Occipital lobe (tissue), 2 donors: Measurements from ENCODE around the gene C12orf76. TPM values are rescaled to one million over a fixed set of nuclear protein-coding genes. Genes with fewer than 3 reads are reported as not detected.
"Not testable (repeated sequence)": the region's sequence is repeated elsewhere in the genome, so short reads cannot be mapped to it uniquely, and the experiment has no call there.

Experiments
- DNase-seq: peaks from one replicate; lab custom pipeline; 2025; lab: John Stamatoyannopoulos, UW
- total RNA-seq: library from RNA; depleted of rRNA; stranded (reverse); fragments of >200 nt; gene quantifications from one replicate; pipeline ENCODE4 v1.2.3, GENCODE V29; 2014

C12orf76 gene
- total RNA-seq, 1 donor from 2014 or later: 84.5 TPM

DNA sequence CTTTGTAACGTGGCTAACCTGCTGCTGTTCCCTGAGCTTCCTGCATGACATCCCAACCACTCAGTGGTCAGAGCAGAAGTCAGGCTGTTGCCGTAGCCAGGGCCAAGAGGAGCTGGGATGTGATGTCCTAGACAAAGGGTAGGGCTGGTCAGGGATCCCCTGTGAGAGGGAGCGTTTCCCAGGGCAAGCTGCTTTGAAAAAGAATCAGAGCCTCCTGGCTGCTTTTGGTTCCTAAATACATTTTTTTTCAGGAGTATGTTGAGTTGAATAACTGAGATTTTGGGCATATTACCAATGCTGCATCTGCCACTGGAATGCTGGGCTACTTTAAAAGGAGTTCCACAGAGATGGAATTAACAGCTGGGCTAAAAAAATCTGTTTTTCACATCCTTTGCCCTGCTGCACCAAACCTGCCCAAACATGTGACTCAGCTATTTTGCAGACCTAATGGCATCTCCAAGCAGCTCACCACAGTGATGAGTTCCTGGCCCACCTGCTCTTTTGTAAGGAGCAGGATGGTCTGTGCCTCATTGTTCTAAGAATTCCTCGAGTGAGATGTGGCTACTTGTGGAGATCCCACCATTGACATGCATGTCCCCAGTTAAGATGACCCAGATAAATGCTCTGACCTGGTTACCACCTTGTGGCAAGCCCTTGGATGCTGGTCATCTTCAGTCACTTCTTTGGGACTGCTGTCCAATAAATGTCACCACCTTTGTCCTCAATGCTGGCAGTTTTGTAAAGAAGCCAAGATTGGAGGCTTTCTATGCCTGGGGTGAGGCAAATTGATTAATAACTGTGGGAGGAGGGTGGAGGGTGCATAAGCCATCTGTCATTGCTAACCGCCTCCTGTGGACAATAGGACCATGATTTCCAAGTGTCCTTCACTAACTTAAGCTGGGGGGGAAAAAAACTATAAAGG, 25.0 kb downstream of the C12orf76 start:
- no peak for DNase-seq

- DNase-seq: no peak
These were observed 27.4 kb downstream of the C12orf76 start for GRCh38 chr12:110020956-110021355.

DNA sequence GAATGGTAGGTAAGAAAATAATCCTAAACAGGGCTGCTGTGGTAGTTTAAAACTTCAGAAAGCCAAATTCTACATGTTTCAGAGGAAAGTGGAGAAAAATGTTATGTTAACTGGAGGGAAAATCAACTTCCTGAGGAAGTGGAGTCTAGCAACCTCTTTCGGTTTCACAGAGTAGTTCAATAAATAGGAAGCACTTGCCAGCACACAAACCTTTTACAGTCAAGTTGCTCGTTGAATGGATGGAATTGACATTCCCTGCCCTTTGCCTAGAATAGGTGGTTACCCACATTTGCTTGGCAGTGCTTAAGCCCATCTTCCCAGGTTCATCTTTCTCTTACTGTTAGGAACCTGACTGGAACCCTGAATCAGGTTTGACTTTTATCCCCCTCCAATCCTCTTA, 33.2 kb downstream of the C12orf76 start:
- DNase-seq: no peak

GRCh38 chr12:110012659-110013058, 35.7 kb downstream of the C12orf76 start:
- DNase-seq: no peak

- DNase-seq: no peak
These were observed 36.2 kb downstream of the C12orf76 start for GRCh38 chr12:110012137-110012536.

GRCh38 chr12:110010853-110011723, 37.2 kb downstream of the C12orf76 start:
- no peak for DNase-seq

GRCh38 chr12:110008681-110009398, 39.5 kb downstream of the C12orf76 start:
- not testable (repeated sequence) for DNase-seq

- DNase-seq: no peak
These were observed 40.4 kb downstream of the C12orf76 start for GRCh38 chr12:110007881-110008280.

DNA sequence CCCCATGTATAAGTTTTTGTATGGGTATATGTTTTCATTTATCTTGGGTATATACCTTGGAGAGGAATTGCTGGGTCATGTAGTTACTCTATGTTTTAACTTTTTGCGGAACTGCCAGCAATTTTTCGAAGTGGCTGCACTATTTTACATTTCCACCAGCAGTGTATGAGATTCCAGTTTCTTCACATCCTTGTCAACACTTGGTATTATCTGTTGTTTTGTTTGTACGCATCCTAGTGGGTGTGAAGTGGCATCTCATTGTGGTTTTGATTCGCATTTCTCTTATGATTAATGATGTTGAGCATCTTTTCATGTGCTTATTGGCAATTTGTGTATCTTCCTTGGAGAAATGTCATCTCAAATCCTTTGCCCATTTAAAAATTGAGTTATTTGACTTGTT, 42.2 kb downstream of the C12orf76 start:
- DNase-seq: no peak

GRCh38 chr12:110005319-110005973, 42.9 kb downstream of the C12orf76 start:
- no peak for DNase-seq

- DNase-seq: no peak
These were observed 43.7 kb downstream of the C12orf76 start for GRCh38 chr12:110004598-110004997.

- no peak for DNase-seq
These were observed 45.4 kb downstream of the C12orf76 start for GRCh38 chr12:110002676-110003515.

- no peak for DNase-seq
These were observed 46.7 kb downstream of the C12orf76 start for GRCh38 chr12:110001596-110001995.

- no peak for DNase-seq
These were observed 48.3 kb downstream of the C12orf76 start for GRCh38 chr12:109999983-110000505.

GRCh38 chr12:109999649-109999971, 48.7 kb downstream of the C12orf76 start:
- no peak for DNase-seq

GRCh38 chr12:109998904-109999648, 49.2 kb downstream of the C12orf76 start, which contains the start of gene ANKRD13A:
Gene ANKRD13A (plus strand): TSS chr12:109999430. CDS start chr12:109999689, 259 bp downstream.
- DNase-seq: peak; percentile 89

- DNase-seq: no peak
These were observed 50.0 kb downstream of the C12orf76 start for GRCh38 chr12:109998241-109998903.

GRCh38 chr12:109997393-109997792, 50.9 kb downstream of the C12orf76 start:
- DNase-seq: no peak

DNA sequence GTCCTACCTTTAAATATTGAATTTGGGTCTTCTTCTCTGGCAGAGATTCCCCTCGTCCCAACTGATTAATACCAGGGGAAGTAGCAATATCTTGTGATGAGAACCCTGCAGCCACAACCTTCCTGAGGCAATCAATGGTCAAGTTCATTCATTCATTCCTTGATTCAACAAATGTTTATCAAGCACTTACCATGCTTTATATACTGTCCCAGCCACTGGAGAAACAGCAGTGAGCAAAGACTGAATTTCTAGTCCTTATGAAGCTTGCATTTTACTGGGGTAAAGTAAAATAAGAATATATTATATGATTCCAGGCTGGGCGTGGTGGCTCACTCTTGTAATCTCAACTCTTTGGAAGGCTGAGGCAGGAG, 51.9 kb downstream of the C12orf76 start:
- no peak for DNase-seq
